Activated CD8-positive, alpha-beta memory T cell treated with anti-CD3 and anti-CD28 coated beads, Interleukin-2, amount 50 U/mL, for 24 hours (primary cell): ENCODE measurements around the gene ALPK1.
"Not testable (repeated sequence)": the region's sequence is repeated elsewhere in the genome, so short reads cannot be mapped to it uniquely, and the experiment has no call there.

Experiments
- DNase-seq: peaks from one replicate; pipeline ENCODE4 v3.0.0-alpha.2; 2020; ENCODE audit errors: extremely low read depth

ALPK1 gene

DNA sequence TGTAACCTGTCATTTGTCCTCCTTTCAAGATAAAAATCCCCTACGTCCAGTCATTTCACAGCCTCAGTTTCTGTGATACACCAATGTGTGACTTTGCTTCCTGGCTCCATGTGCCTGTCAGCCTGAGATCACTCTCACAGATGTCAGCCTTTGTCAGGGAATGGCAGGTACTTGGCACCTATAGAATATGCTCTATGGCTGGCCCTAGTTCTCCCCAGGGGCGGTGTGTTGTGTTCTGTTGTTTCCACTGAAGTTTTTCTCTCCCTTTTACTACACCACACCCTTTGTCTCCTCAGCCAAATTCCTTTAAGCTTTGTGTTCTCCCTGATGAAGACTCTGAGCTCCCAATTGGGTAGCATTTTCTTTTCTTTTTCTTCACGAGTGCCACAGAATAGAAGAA is 81.7 kb downstream of the ALPK1 start:
- no peak for DNase-seq

GRCh38 chr4:112379306-112379705 is 82.1 kb downstream of the ALPK1 start:
- no peak for DNase-seq

- DNase-seq, result no peak
Measured at GRCh38 chr4:112381996-112382692, 85.0 kb downstream of the ALPK1 start.

DNA sequence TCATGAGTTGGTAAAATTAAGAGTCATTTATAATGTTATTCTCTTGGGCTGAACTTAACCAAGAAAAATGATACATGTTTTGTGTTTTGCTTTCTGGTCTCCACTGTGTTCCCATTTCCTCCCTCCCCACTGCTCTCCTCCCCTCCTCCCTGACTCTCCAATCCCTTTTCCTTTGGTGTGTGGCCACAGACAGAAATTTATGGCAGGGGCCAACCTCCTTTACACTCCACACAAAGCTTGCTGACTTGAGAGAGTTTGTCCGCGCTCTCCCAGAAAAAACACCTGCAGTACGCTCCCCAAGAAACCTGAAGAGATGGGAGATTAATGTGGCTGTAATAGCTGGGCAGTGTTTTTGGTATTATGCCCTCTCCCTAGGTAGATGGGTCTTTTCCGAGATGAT is 88.9 kb downstream of the ALPK1 start:
- DNase-seq, result no peak

GRCh38 chr4:112402098-112402497 is 104.9 kb downstream of the ALPK1 start:
- no peak for DNase-seq

DNA sequence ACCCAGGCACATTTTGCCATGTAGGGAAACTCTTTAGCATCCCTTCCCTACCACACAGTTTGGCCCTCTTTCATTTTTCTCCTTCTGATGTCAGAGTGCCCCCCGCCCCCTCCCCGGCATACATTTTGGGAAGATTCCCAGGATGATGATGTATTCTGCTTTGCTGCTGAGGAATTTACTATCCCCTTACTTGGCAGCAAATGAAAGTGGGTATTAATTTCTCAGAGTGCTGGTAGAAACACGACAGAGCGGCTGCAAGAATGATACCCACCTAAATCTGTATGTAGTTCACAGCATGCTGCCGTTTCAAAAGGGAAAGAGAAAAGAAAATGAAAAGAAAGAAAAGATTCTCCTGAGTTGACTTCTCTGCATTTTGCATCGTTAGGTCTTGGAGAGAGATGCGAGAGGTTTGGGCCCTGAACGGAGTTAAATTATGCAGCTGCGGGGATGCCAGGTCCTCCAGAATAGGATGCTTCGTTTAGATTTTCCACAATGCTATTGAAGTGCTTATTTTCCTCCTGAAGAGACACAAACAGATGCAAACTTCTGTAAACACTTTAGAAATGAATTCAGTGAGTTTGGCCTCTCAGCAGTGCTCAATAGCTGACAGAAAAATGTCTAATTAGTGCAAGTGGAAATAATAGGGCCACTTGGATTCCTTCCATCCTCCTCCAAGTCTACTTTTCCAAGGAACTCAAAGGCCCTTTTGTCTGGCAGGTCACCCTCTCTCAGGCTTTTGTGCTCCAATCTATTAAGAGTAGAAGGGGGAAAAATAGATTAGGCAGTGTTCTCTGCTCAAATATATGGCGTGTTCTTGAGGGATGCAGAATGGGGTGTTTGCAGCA is 106.2 kb downstream of the ALPK1 start:
- no peak for DNase-seq

GRCh38 chr4:112410364-112410763 is 113.2 kb downstream of the ALPK1 start:
- DNase-seq, result no peak

DNA sequence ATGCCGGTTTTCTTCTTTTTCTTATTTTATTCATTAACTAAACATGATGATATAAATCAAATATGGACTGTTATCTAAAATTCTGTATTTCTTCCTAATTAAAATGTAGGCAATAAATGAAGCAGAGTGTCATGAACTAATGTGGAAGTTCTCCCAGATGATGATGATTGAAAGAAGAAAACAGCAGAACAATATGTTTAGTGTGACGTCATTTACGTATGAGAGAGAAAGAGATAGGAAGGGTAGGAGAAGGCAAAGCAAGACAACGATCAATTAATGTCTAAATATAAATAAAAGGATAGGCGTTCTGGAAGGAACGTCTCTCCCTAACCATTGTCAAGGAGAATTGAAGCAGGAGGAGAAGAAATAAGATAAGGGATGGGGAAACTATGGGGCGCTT is 113.6 kb downstream of the ALPK1 start:
- DNase-seq, result no peak

- no peak for DNase-seq
Measured at GRCh38 chr4:112411781-112412550, 114.8 kb downstream of the ALPK1 start.

DNA sequence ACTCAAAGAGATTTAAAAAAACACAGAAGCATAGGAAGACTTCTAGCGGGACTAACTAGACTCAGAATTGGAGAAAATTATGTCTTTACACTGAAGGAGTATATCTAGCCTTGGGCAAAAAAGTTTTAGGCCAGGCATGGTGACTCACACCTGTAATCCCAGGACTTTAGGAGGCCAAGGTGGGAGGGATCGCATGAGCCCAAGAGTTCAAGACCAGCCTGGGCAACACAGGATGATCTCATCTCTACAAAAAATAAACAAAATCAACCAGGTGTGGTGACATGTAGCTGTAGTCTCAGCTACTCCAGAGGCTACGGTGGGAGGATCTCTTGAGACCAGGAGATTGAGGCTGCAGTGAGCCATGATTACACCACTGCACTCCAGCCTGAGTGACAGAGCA is 119.3 kb downstream of the ALPK1 start:
- DNase-seq, result no peak

DNA sequence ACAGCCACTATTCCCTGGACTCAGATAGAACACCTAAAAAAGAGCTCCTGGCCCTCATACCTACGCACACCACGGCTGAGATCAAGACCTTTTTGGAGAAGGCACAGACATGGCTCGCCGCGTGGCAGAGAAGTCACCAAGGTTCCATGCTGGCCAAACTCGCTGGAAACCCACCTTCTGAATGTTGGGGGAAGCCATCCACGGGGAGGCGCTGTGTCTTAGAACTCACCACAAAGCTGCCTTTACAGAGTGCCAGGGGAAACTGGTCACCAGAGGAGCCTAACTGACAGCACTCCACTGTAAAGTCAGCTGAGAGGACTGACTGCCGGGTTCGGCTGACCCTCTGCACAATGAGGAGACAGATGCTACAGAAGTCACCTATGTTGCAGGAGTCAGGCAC is 120.9 kb downstream of the ALPK1 start:
- no peak for DNase-seq

DNA sequence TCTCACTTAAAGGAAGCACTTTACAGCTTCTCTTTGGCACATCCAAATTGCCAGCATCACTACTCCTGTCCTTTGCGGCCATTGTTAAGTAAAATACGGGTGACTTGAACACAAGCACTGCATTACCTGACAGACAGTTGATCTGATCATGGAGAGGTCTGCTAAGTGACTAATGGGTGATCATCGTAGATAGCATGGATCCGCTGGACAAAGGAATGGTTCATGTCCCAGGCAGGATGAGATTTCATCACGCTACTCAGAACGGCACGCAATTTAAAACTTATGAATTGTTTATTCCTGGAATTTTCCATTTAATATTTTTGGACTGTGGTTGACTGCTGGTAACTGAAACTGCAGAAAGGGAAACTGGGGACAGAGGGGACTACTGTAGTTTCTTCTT is 124.7 kb downstream of the ALPK1 start:
- DNase-seq, result no peak

GRCh38 chr4:112422644-112423043 is 125.5 kb downstream of the ALPK1 start:
- no peak for DNase-seq

DNA sequence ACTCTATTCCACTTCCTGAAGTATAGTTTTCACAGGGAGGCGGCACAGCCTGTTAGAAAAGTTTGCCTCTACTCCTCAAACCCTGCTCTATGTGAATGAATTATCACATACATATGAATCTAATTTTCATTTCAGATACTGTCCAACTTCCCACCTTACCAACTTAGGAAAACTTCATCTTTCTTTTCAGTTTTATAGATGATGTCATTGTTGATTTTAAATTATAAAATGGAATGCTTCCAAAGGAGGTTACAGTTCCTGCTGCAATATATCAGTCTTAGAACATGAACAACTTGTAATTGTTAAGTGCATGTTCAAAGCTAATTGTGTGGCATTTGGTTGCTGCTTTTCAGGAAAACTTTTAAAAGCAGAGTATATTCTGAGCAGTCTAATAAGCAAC is 126.4 kb downstream of the ALPK1 start:
- DNase-seq, result no peak

DNA sequence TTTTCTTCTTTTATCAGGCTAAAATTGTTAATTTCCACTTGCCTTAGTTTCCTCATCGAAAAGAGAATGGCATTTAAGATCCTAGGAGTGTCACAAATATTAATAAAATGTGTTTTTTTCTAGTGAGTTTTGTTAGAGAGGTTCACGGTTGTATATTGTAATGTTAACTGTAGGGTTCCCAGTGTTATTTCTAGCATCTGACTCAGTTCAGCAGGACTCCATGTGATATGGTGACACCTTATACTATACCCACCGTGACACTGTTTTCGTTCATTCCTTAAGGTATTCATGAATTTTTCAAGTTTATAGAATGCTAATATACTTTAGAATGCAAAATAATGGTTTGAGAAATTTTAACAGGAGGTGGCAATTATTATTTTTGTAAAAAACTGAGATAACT is 128.7 kb downstream of the ALPK1 start:
- no peak for DNase-seq

DNA sequence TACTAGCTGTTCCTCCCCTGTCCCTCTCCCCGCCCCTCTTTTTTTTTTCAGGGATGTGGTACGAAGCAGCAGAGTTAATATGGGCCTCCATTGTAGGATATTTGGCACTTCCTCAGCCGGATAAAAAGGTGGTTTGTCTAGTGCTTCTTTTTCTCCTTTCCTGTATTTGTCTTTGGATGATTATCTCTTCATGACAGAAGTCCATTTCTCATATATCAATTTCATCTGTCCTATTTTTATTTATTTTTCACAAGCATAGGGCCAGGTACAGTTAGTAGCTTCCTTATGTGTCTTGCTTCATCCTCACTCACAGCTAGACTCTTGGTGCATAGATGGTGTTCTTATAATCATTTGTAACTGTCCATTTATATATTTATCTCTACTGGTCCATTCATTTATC is 129.2 kb downstream of the ALPK1 start:
- DNase-seq, result no peak

GRCh38 chr4:112431158-112431557 is 134.0 kb downstream of the ALPK1 start:
- no peak for DNase-seq

DNA sequence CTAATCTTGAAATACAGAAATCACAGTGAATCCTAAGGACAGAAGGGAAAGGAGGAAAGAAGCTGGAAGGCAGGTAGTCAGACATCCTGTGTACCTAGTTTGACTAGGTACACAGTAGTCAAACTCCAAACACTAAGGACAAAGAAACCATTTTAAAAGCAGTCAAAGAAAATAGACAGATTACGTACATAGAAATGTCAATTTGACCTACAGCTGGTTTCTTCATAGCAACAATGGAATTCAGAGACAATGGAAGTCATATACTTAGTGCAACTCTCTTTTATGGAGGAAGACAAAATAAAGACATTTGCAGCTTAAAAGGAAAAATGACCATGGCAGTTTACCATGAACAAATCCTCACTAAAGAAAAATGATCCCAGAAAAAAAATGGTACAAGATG is 139.8 kb downstream of the ALPK1 start:
- no peak for DNase-seq

GRCh38 chr4:112442226-112442625 is 145.1 kb downstream of the ALPK1 start:
- not testable (repeated sequence) for DNase-seq

DNA sequence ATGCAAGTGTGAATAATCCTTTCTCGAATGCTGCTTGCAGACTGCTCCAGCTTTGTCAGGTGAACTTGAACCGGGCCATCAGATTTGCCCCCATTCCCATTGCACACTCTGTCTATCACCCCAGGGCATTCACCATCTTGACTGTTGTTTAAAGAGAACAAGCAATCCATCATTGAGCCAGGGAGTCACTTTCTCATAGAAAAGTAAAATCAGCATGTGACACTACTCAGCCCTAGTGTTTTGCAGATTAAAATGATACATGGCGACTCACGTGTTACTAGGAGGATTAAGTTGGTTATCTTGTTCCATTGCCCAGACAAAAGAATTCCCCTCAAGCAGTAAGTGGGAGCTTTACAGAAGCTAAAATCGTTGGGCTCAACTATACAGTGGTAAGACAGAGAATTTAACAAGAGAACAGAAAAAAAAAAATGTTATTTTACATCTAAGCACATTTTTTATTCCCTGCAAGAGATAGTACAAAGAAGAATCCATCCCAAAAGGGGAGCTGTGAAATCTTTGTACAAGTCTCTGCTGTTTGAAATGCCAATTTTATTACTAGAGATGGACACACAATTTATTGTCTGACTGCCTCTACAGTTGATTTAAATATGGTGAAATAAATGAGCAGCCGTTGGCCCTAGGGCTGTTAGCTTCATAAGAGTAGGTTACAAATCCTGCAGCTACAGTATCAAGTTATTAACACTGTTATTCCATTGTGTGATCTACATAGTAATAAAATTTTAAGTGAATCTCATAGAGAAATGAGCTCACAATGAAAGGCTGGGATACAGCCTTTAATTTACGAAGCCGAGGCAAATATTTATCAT is 151.3 kb downstream of the ALPK1 start:
- DNase-seq, result no peak

DNA sequence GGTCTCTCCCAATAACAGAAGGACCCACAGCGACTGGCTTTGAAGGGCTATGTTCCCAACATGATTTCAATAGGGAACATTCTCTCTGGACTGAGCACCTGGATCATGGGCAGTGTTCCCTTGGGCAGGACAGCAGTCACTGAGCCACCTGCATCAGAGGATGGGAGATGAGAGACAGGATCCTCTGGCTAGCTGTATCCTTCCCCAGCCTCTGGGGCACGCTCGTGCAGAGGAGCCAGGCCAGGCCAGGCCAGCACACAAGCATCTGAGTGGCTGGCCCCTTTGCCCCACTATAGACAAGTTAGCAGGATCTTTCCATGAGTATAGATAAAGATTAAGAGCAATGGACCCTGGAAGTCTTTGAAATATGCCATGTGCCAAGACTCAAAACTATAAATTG is 152.5 kb downstream of the ALPK1 start:
- no peak for DNase-seq

DNA sequence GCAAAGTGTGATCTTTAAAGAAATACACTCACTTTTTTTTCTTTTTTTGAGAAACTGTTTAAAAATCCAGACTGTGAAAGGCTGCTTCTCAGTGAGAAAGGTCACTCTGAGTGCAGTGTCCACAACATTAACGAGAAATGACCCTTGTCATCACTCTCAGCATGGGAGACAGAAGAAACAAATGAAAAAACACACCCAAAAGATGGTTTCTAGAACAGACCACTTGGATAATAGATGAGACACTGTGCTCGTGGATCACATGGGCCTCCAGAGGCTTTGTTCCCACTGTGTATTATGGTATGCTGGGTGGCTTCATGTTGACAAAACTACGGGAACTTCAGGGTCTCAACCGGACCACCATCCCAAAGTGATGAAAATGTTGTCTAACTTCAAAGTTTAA is 153.9 kb downstream of the ALPK1 start:
- DNase-seq, result no peak
